GM06990 (cell line): ENCODE data around the gene SPATA2.

ENCODE experiments used
- DNase-seq: peaks from one replicate; pipeline ENCODE4 v3.0.0-alpha.2; 2011; ENCODE audit not compliant: insufficient read length; ENCODE audit errors: extremely low read depth
- H3K27me3 ChIP-seq: replicated peaks from 2 replicates; pipeline ENCODE4 v1.6.0; 2011; ENCODE audit warnings: low read length; ENCODE audit not compliant: control insufficient read depth, insufficient read depth
- H3K36me3 ChIP-seq: 2 replicates; pipeline ENCODE4 v1.5.1; 2011; ENCODE audit warnings: low read length; ENCODE audit not compliant: control insufficient read depth, insufficient read depth
- H3K4me3 ChIP-seq: replicated peaks from 2 replicates; pipeline ENCODE4 v1.5.1; 2011; ENCODE audit warnings: low read depth, mild to moderate bottlenecking, control low read depth, low read length
- CTCF ChIP-seq: IDR thresholded peaks from 2 replicates; pipeline ENCODE4 v1.5.1; 2011; ENCODE audit warnings: low read length, control low read depth, mild to moderate bottlenecking, inconsistent platforms; ENCODE audit not compliant: insufficient read depth, poor library complexity, severe bottlenecking

The SPATA2 gene

GRCh38 chr20:49936153-49937026 is 21.1 kb upstream of the SPATA2 start, which contains the start of gene RNF114:
Gene RNF114, plus strand, starts transcription at chr20:49936397. Its CDS starts 16 bp downstream, at chr20:49936413.
- DNase-seq, result peak; percentile 90
- H3K36me3 ChIP-seq, result peaks cover 7% of the 10 kb centered on the region
- no peaks in the 10 kb centered on the region for H3K27me3 ChIP-seq
- peak within 1 kb of the TSS; percentile 100 for H3K4me3 ChIP-seq
- TF ChIP-seq CTCF, result no peak

GRCh38 chr20:49935746-49936152 is 20.4 kb upstream of the SPATA2 start:
- no peak for DNase-seq
- peak overlapping the region; percentile 53 for H3K4me3 ChIP-seq

GRCh38 chr20:49929142-49929494 is 13.8 kb upstream of the SPATA2 start:
- TF ChIP-seq CTCF, result no peak
- H3K27me3 ChIP-seq, result no peaks in the 10 kb centered on the region
- no peak overlapping the region for H3K4me3 ChIP-seq
- H3K36me3 ChIP-seq, result no peaks in the 10 kb centered on the region
- DNase-seq, result no peak

More at GRCh38 chr20:49935746-49936152, 20.4 kb upstream of the SPATA2 start:
- TF ChIP-seq CTCF, result no peak
- peaks cover 4% of the 10 kb centered on the region for H3K36me3 ChIP-seq
- H3K27me3 ChIP-seq, result no peaks in the 10 kb centered on the region

- H3K27me3 ChIP-seq, result no peaks in the 10 kb centered on the region
- TF ChIP-seq CTCF, result peak; percentile 85
- DNase-seq, result peak; percentile 38
- no peaks in the 10 kb centered on the region for H3K36me3 ChIP-seq
- no peak overlapping the region for H3K4me3 ChIP-seq
Measured at GRCh38 chr20:49928411-49929141, 13.2 kb upstream of the SPATA2 start.

- H3K27me3 ChIP-seq, result no peaks in the 10 kb centered on the region
- DNase-seq, result no peak
- no peaks in the 10 kb centered on the region for H3K36me3 ChIP-seq
- no peak for TF ChIP-seq CTCF
- no peak overlapping the region for H3K4me3 ChIP-seq
Measured at GRCh38 chr20:49925901-49926454, 10.6 kb upstream of the SPATA2 start.
